NCI-H1048 (cell line): Measurements from ENCODE around the gene EMX1.
"Not testable (repeated sequence)": the region's sequence is repeated elsewhere in the genome, so short reads cannot be mapped to it uniquely, and the experiment has no call there.

ENCODE experiments used
- DNase-seq: peaks from one replicate; lab custom pipeline; 2025; lab: John Stamatoyannopoulos, UW

EMX1 gene

GRCh38 chr2:72900191-72900825, 17.0 kb upstream of the EMX1 start:
- DNase-seq: no peak

GRCh38 chr2:72901426-72901825, 15.9 kb upstream of the EMX1 start:
- DNase-seq: no peak

GRCh38 chr2:72907369-72907768, 9.9 kb upstream of the EMX1 start:
- not testable (repeated sequence) for DNase-seq

GRCh38 chr2:72908741-72909140, 8.6 kb upstream of the EMX1 start:
- DNase-seq: no peak

GRCh38 chr2:72911256-72911655, 6.1 kb upstream of the EMX1 start:
- DNase-seq: no peak

GRCh38 chr2:72913486-72914205, 3.7 kb upstream of the EMX1 start:
- no peak for DNase-seq

GRCh38 chr2:72914206-72914559, 3.1 kb upstream of the EMX1 start:
- DNase-seq: no peak

GRCh38 chr2:72914589-72915319, 2.6 kb upstream of the EMX1 start:
- DNase-seq: no peak

GRCh38 chr2:72915320-72915906, 1.9 kb upstream of the EMX1 start:
- no peak for DNase-seq

- DNase-seq: no peak
Measured at GRCh38 chr2:72915907-72916742, 1.2 kb upstream of the EMX1 start.

GRCh38 chr2:72916743-72917137, 579 bp upstream of the EMX1 start:
- no peak for DNase-seq

- DNase-seq: no peak
Measured at GRCh38 chr2:72917877-72918553, 696 bp downstream of the EMX1 start.

GRCh38 chr2:72919414-72920317, 2.3 kb downstream of the EMX1 start:
- DNase-seq: no peak

GRCh38 chr2:72920318-72921087, 3.2 kb downstream of the EMX1 start:
- DNase-seq: no peak

GRCh38 chr2:72921088-72921851, 4.0 kb downstream of the EMX1 start:
- DNase-seq: no peak

GRCh38 chr2:72921853-72922252, 4.5 kb downstream of the EMX1 start:
- no peak for DNase-seq

GRCh38 chr2:72923833-72924352, 6.6 kb downstream of the EMX1 start:
- DNase-seq: no peak
